T1000 (cell line): Measurements from ENCODE around the gene AGRP.
A peak's percentile ranks its signal among the peaks of the same experiment; 100 is the strongest.
"Not testable (repeated sequence)": the region's sequence is repeated elsewhere in the genome, so short reads cannot be mapped to it uniquely, and the experiment has no call there.

Experiments used
- DNase-seq: peaks from one replicate; lab custom pipeline; 2025; ENCODE audit warnings: mixed read lengths; lab: John Stamatoyannopoulos, UW

AGRP gene

GRCh38 chr16:67504031-67505021 is 21.0 kb upstream of the AGRP start:
- DNase-seq, result no peak

- DNase-seq, result no peak
Observed at GRCh38 chr16:67499106-67499505, 15.8 kb upstream of the AGRP start.

- no peak for DNase-seq
Observed at GRCh38 chr16:67490335-67491096, 7.2 kb upstream of the AGRP start.

GRCh38 chr16:67489401-67490083 is 6.2 kb upstream of the AGRP start:
- DNase-seq, result no peak

- DNase-seq, result not testable (repeated sequence)
Observed at GRCh38 chr16:67487561-67487960, 4.2 kb upstream of the AGRP start.

- no peak for DNase-seq
Observed at GRCh38 chr16:67486805-67487204, 3.5 kb upstream of the AGRP start.

GRCh38 chr16:67483731-67484525 is 581 bp upstream of the AGRP start:
- DNase-seq, result no peak

- DNase-seq, result no peak
Observed at GRCh38 chr16:67482233-67482924, 968 bp downstream of the AGRP start.

GRCh38 chr16:67481561-67482232 is 1.6 kb downstream of the AGRP start:
- DNase-seq, result no peak

GRCh38 chr16:67480833-67481560 is 2.4 kb downstream of the AGRP start, which contains the start of gene ATP6V0D1:
ATP6V0D1 (minus strand) TSS chr16:67481157; CDS start chr16:67481086, 71 bp downstream.
- DNase-seq, result peak; percentile 93

- DNase-seq, result no peak
Observed at GRCh38 chr16:67477960-67478554, 5.3 kb downstream of the AGRP start.

GRCh38 chr16:67474551-67475455 is 8.5 kb downstream of the AGRP start:
- DNase-seq, result no peak

- no peak for DNase-seq
Observed at GRCh38 chr16:67471758-67472384, 11.5 kb downstream of the AGRP start.

- DNase-seq, result no peak
Observed at GRCh38 chr16:67470359-67470758, 13.0 kb downstream of the AGRP start.

GRCh38 chr16:67468731-67469130 is 14.6 kb downstream of the AGRP start:
- no peak for DNase-seq

GRCh38 chr16:67466581-67466980 is 16.8 kb downstream of the AGRP start:
- DNase-seq, result no peak

- DNase-seq, result no peak
Observed at GRCh38 chr16:67464565-67464964, 18.8 kb downstream of the AGRP start.

- DNase-seq, result no peak
Observed at GRCh38 chr16:67463691-67464090, 19.7 kb downstream of the AGRP start.
